A549 (cell line): Measurements from ENCODE around the gene IGSF9B. TPM values are rescaled to one million over a fixed set of nuclear protein-coding genes. Genes with fewer than 3 reads are reported as not detected.

Source experiments
- ATAC-seq, 2 experiments: fragments of 200-7000 bp in 1 of 2; fragments of >200 bp in 1 of 2; cut with Nextera tagmentation in 1 of 2; cut with Tn5 transposase in 1 of 2; 3 replicates each; pipeline versions ENCODE4 v1.8.0 to v1.9.1; 2018 to 2020; ENCODE audit warnings: mild to moderate bottlenecking in 1 of 2, moderate library complexity in 1 of 2
- CTCF ChIA-PET: fragments of 300-600 bp; sonication (Branson Sonifier 250); formaldehyde crosslinking; extraction: SDS; loops from one replicate; lab custom pipeline; 2021; ENCODE audit warnings: antibody characterized with exemption, inconsistent platforms; lab: Yijun Ruan, JAX
- POLR2A ChIA-PET: fragments of 350-600 bp; formaldehyde crosslinking; extraction: SDS; loops from one replicate; lab custom pipeline; 2021; ENCODE audit warnings: antibody characterized with exemption, inconsistent platforms; lab: Yijun Ruan, JAX
- DNase-seq, 2 experiments: peaks; one replicate each; pipeline versions ENCODE4 v3.0.0 to v3.0.0-alpha.2; 2011 to 2016; ENCODE audit warnings: low read depth in 1 of 2, low spot score in 1 of 2
- FAIRE-seq: peaks from 2 replicates; lab custom pipeline; 2011; peaks lifted over from hg19 to GRCh38; lab: Jason Lieb, UNC
- H3K27ac ChIP-seq, 2 experiments: fragments of >200 bp; sonication (Bioruptor Twin); formaldehyde crosslinking; 3 replicates each; pipeline ENCODE4 v1.5.1; 2016 to 2017
- H3K4me1 ChIP-seq: fragments of >200 bp; sonication (Bioruptor Twin); formaldehyde crosslinking; 3 replicates; pipeline ENCODE4 v1.6.1; 2016
- H3K4me2 ChIP-seq: fragments of >200 bp; sonication (Bioruptor Twin); formaldehyde crosslinking; 3 replicates; pipeline ENCODE4 v1.6.1; 2016
- H3K4me3 ChIP-seq: fragments of >200 bp; sonication (Bioruptor Twin); formaldehyde crosslinking; 3 replicates; pipeline ENCODE4 v1.5.1; 2016
- H3K9me3 ChIP-seq: fragments of >200 bp; sonication (Bioruptor Twin); formaldehyde crosslinking; 3 replicates; pipeline ENCODE4 v1.6.1; 2016
- CBX2 ChIP-seq: fragments of 200-600 bp; sonication (generic); IDR thresholded peaks from 2 replicates; pipeline ENCODE4 v1.6.1; 2016; ENCODE audit warnings: low read depth, mild to moderate bottlenecking, borderline replicate concordance
- CBX8 ChIP-seq: fragments of 200-600 bp; sonication (generic); IDR thresholded peaks from 2 replicates; pipeline ENCODE4 v1.6.1; 2016
- CHD2 ChIP-seq: fragments of 150-350 bp; IDR thresholded peaks from 2 replicates; pipeline ENCODE4 v1.6.1; 2014; ENCODE audit warnings: low read length; ENCODE audit not compliant: partially characterized antibody
- CHD4 ChIP-seq: fragments of 200-600 bp; sonication (generic); IDR thresholded peaks from 2 replicates; pipeline ENCODE4 v1.6.1; 2016; ENCODE audit warnings: antibody characterized with exemption, mild to moderate bottlenecking, borderline replicate concordance
- CTCF ChIP-seq: fragments of >200 bp; sonication (Bioruptor Twin); formaldehyde crosslinking; IDR thresholded peaks from 3 replicates; pipeline ENCODE4 v1.5.1; 2016
- EHF ChIP-seq: fragments of 250-450 bp; sonication (Bioruptor Pico); IDR thresholded peaks from 2 replicates; pipeline ENCODE4 v1.5.0; 2020; ENCODE audit warnings: mild to moderate bottlenecking
- ELK1 ChIP-seq: fragments of 150-350 bp; IDR thresholded peaks from 2 replicates; pipeline ENCODE4 v1.6.1; 2014; ENCODE audit warnings: low read depth, mild to moderate bottlenecking, low read length
- EP300 ChIP-seq, 2 experiments: fragments of >200 bp; sonication (Bioruptor Twin); formaldehyde crosslinking; IDR thresholded peaks; 2 replicates in 1 of 2; 3 replicates in 1 of 2; pipeline ENCODE4 v1.6.1; 2016 to 2017
- ESRRA ChIP-seq: fragments of 150-350 bp; IDR thresholded peaks from 2 replicates; pipeline ENCODE4 v1.6.1; 2014; ENCODE audit warnings: mild to moderate bottlenecking, low read length, borderline replicate concordance
- GATA3 ChIP-seq: IDR thresholded peaks from 2 replicates; pipeline ENCODE4 v1.6.1; 2012; ENCODE audit warnings: borderline replicate concordance
- HES2 ChIP-seq: fragments of >200 bp; sonication (Bioruptor Twin); formaldehyde crosslinking; IDR thresholded peaks from 2 replicates; pipeline ENCODE4 v1.6.1; 2016
- HOXA7 ChIP-seq: fragments of 250-450 bp; sonication (Bioruptor Pico); IDR thresholded peaks from 2 replicates; pipeline ENCODE4 v1.5.0; 2020; ENCODE audit warnings: mild to moderate bottlenecking, moderate library complexity
- JUNB ChIP-seq: fragments of >200 bp; sonication (Bioruptor Twin); formaldehyde crosslinking; IDR thresholded peaks from 2 replicates; pipeline ENCODE4 v1.6.1; 2016
- MAFK ChIP-seq: fragments of 450-650 bp; IDR thresholded peaks from 2 replicates; pipeline ENCODE4 v1.6.1; 2014; ENCODE audit not compliant: partially characterized antibody
- MAZ ChIP-seq: fragments of 150-350 bp; IDR thresholded peaks from 2 replicates; pipeline ENCODE4 v1.6.1; 2014; ENCODE audit warnings: antibody characterized with exemption, low read depth, low read length, borderline replicate concordance
- MYC ChIP-seq: IDR thresholded peaks from 2 replicates; pipeline ENCODE4 v1.6.1; 2012; ENCODE audit warnings: mild to moderate bottlenecking, inconsistent platforms, low read length, improper control_type of control experiment, borderline replicate concordance
- NPAS2 ChIP-seq: fragments of 250-450 bp; sonication (Bioruptor Pico); IDR thresholded peaks from 2 replicates; pipeline ENCODE4 v1.8.0; 2022; ENCODE audit warnings: mild to moderate bottlenecking, moderate library complexity, borderline replicate concordance
- NR3C1 ChIP-seq: fragments of >200 bp; sonication (Bioruptor Twin); formaldehyde crosslinking; IDR thresholded peaks from 3 replicates; pipeline ENCODE4 v1.6.1; 2017
- PBX3 ChIP-seq: IDR thresholded peaks from 2 replicates; pipeline ENCODE4 v1.6.1; 2012
- POLR2A ChIP-seq: IDR thresholded peaks from 2 replicates; pipeline ENCODE4 v1.6.1; 2012; ENCODE audit warnings: mild to moderate bottlenecking, low read length
- RARB ChIP-seq: fragments of 250-450 bp; sonication (Bioruptor Pico); IDR thresholded peaks from 2 replicates; pipeline ENCODE4 v1.8.0; 2021; ENCODE audit warnings: mild to moderate bottlenecking, moderate library complexity
- RNF2 ChIP-seq: fragments of 200-600 bp; sonication (generic); IDR thresholded peaks from 2 replicates; pipeline ENCODE4 v1.6.1; 2016; ENCODE audit warnings: low read depth, mild to moderate bottlenecking, antibody characterized with exemption, moderate library complexity, borderline replicate concordance
- SREBF2 ChIP-seq: fragments of 450-650 bp; IDR thresholded peaks from 2 replicates; pipeline ENCODE4 v1.6.1; 2014; ENCODE audit warnings: mild to moderate bottlenecking, moderate library complexity
- TFCP2L1 ChIP-seq: fragments of 250-450 bp; sonication (Bioruptor Pico); IDR thresholded peaks from 2 replicates; pipeline ENCODE4 v1.5.0; 2021; ENCODE audit warnings: mild to moderate bottlenecking
- ZC3H11A ChIP-seq: fragments of 450-650 bp; IDR thresholded peaks from 2 replicates; pipeline ENCODE4 v1.6.1; 2014; ENCODE audit warnings: antibody characterized with exemption, mild to moderate bottlenecking
- ZFP36 ChIP-seq: fragments of 450-650 bp; IDR thresholded peaks from 2 replicates; pipeline ENCODE4 v1.6.1; 2014; ENCODE audit warnings: borderline replicate concordance; ENCODE audit not compliant: partially characterized antibody
- ZNF302 ChIP-seq: fragments of 250-450 bp; sonication (Bioruptor Pico); IDR thresholded peaks from 2 replicates; pipeline ENCODE4 v1.9.0; 2021; ENCODE audit warnings: inconsistent platforms, mild to moderate bottlenecking, moderate library complexity
- WGBS: methylation state at CpG from one replicate; pipeline ENCODE4 v1.1.6; 2017; ENCODE audit errors: missing lambda C conversion rate; 5-methylcytosine and 5-hydroxymethylcytosine counted together
- polyA plus RNA-seq, 4 experiments: library from polyadenylated mRNA; depleted of rRNA in 3 of 4; stranded (reverse); fragments of >200 nt; fragmentation: RNase III in 1 of 4; extraction: RNeasy Plus Mini Kit Qiagen cat#74134 plus additional on column Dnase treatment in 1 of 4; gene quantifications; 2 replicates in 3 of 4; 3 replicates in 1 of 4; pipeline ENCODE4 v1.2.3, GENCODE V29; 2011 to 2017
- TF ChIP-seq, protein P1 (sequence below): fragments of 250-450 bp; sonication (Bioruptor Pico); IDR thresholded peaks from 2 replicates; pipeline ENCODE4 v1.5.0; 2021; ENCODE audit warnings: mild to moderate bottlenecking, moderate library complexity, borderline replicate concordance

Gene IGSF9B
- polyA plus RNA-seq, 2 of the 4 experiments (the other 2 are of a cell fraction): 0.41 to 0.61 TPM

DNA sequence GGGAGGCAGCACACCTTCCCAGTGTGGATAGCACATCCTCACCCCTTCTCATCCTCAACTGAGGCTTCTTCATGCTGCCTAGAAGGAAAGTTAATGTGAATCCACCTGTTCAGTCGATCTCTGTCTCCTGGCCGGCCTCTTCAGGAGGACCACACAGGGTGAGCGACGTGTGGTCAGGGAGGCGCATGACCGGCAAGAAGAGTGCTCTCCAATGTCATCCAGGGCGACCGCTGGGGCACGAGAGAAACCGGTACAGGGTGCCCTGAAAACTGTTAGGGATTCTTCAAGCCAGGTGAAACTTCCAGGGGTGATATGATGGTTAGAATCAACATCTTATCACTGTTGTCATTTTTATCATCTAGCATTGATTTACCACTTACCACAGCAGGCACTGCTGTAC lies 43.0 kb downstream of the IGSF9B start:
- ChIA-PET POLR2A (no interaction called here), CTCF (no interaction called here)
- H3K4me3 ChIP-seq: no peak overlapping the region
- H3K4me2 ChIP-seq: no peak overlapping the region
- no peak for DNase-seq
- H3K9me3 ChIP-seq: no peaks in the 10 kb centered on the region
- H3K4me1 ChIP-seq: no peaks in the 10 kb centered on the region
- TF ChIP-seq JUNB: no peak
- no peak for TF ChIP-seq ESRRA
- no peak for TF ChIP-seq TFCP2L1 (CRISPR knock-in tag)
- TF ChIP-seq MAZ: no peak
- no peak for TF ChIP-seq RARB (CRISPR knock-in tag)
- TF ChIP-seq ZC3H11A: no peak
- TF ChIP-seq SREBF2: no peak
- TF ChIP-seq GATA3: no peak
- TF ChIP-seq MYC: no peak
- TF ChIP-seq CHD2: no peak
- TF ChIP-seq EHF (CRISPR knock-in tag): no peak
- no peak for TF ChIP-seq EP300 (IDR thresholded peaks at IDR 0.05)
- no peak for TF ChIP-seq CBX2
- no peak for TF ChIP-seq HES2
- H3K27ac ChIP-seq: no peak overlapping the region
- no peak for ATAC-seq
- WGBS: 54% methylated on average over 10 of the region's 10 CpGs
- no peak for FAIRE-seq

GRCh38 chr11:133911171-133911570 lies 45.6 kb downstream of the IGSF9B start:
- ATAC-seq (peak; percentile 77 to 82; a peak in 5 of 6 replicates), DNase-seq (peak in 1 of 2 experiments; percentile 13), FAIRE-seq (no peak)
- TF ChIP-seq NPAS2 (CRISPR knock-in tag) (no peak), RARB (CRISPR knock-in tag) (no peak), CBX2 (no peak), ELK1 (no peak), POLR2A (no peak), JUNB (no peak), CHD4 (no peak), ZFP36 (no peak), PBX3 (no peak), NR3C1 (no peak)
- CTCF ChIA-PET: no interaction called here
- Histone ChIP-seq H3K4me3 (no peak overlapping the region), H3K9me3 (no peaks in the 10 kb centered on the region), H3K4me2 (no peak overlapping the region), H3K4me1 (no peaks in the 10 kb centered on the region), H3K27ac (no peak overlapping the region)
- POLR2A ChIA-PET: no interaction called here
- 42% methylated on average over 3 of the region's 3 CpGs for WGBS

DNA sequence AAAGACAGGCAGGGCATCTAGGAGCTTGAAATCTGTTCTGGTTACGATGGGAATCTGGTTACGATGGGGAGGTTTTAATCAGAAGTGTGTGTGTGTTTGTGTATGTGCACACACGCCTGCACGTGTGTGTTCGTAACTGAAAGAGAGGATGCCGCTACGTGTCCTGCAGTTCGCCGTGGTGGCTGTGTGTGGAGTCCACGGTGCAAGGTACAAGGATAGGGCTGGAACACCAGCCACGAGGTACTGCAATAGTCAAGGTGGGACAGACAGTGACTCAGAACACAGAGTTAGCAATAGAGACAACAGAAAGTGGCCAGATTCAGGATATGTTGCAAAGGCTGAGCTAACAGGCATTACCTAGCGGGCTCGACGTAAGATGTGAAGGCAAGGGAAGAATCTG lies 46.7 kb downstream of the IGSF9B start:
- Histone ChIP-seq H3K4me3 (no peak overlapping the region), H3K27ac (no peak overlapping the region), H3K9me3 (no peaks in the 10 kb centered on the region), H3K4me1 (no peaks in the 10 kb centered on the region), H3K4me2 (no peak overlapping the region)
- ATAC-seq (no peak), FAIRE-seq (no peak), DNase-seq (no peak)
- ChIA-PET CTCF (no interaction called here), POLR2A (no interaction called here)
- 77% methylated on average over 14 of the region's 14 CpGs for WGBS
- TF ChIP-seq ELK1 (no peak), HES2 (no peak), CBX2 (no peak), ZNF302 (no peak), MAFK (no peak), ESRRA (no peak), MYC (no peak), RNF2 (no peak), CBX8 (no peak), EP300 (IDR thresholded peaks at IDR 0.05) (no peak), RARB (CRISPR knock-in tag) (no peak), CTCF (no peak), NR3C1 (no peak), HOXA7 (CRISPR knock-in tag) (no peak)
- TF ChIP-seq, protein P1, sequence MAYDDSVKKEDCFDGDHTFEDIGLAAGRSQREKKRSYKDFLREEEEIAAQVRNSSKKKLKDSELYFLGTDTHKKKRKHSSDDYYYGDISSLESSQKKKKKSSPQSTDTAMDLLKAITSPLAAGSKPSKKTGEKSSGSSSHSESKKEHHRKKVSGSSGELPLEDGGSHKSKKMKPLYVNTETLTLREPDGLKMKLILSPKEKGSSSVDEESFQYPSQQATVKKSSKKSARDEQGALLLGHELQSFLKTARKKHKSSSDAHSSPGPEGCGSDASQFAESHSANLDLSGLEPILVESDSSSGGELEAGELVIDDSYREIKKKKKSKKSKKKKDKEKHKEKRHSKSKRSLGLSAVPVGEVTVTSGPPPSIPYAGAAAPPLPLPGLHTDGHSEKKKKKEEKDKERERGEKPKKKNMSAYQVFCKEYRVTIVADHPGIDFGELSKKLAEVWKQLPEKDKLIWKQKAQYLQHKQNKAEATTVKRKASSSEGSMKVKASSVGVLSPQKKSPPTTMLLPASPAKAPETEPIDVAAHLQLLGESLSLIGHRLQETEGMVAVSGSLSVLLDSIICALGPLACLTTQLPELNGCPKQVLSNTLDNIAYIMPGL: no peak
